Head of caudate nucleus (tissue), 42 donors: ENCODE measurements around the gene LRP5.

ENCODE experiments used
- DNase-seq, 42 donors: peaks; one replicate each; pipeline versions ENCODE4 v3.0.0 to v3.0.0-alpha.2; 2020 to 2021; ENCODE audit warnings: mixed read lengths in 7 of 42
- intact Hi-C: fragments of 100-400 bp; cut with DNase I; formaldehyde crosslinking; loops from one replicate; pipeline ENCODE4 v1.15.0; 2022

Gene LRP5

GRCh38 chr11:68372625-68373024 is 60.2 kb downstream of the LRP5 start:
- intact Hi-C loops = loop anchor here (10.0 kb wide), 1 partner anchor 58 kb away; the partner anchor contains the start of gene LRP5
- DNase-seq = no peak

GRCh38 chr11:68373189-68373814 is 60.9 kb downstream of the LRP5 start:
- intact Hi-C loops = loop anchor here (10.0 kb wide), 1 partner anchor 59 kb away; the partner anchor contains the start of gene LRP5
- DNase-seq = peak in 5 of 42 donors; percentile 12 to 35 (median 30)

- peak in 41 of 42 donors; percentile 14 to 78 (median 51) for DNase-seq
- intact Hi-C loops = loop anchor here (10.0 kb wide), 1 partner anchor 59 kb away; the partner anchor contains the start of gene LRP5
Observed at GRCh38 chr11:68373815-68374501, 61.6 kb downstream of the LRP5 start.

- no peak for DNase-seq
- intact Hi-C loops = loop anchor here (10.0 kb wide), 1 partner anchor 60 kb away; the partner anchor contains the start of gene LRP5
Observed at GRCh38 chr11:68374531-68374930, 62.1 kb downstream of the LRP5 start.

GRCh38 chr11:68375337-68375736 is 62.9 kb downstream of the LRP5 start:
- intact Hi-C loops = loop anchor here (10.0 kb wide), 1 partner anchor 61 kb away; the partner anchor contains the start of gene LRP5
- no peak for DNase-seq

GRCh38 chr11:68375766-68376165 is 63.4 kb downstream of the LRP5 start:
- intact Hi-C loops = loop anchor here (10.0 kb wide), 1 partner anchor 61 kb away; the partner anchor contains the start of gene LRP5
- DNase-seq = no peak

GRCh38 chr11:68377389-68377795 is 65.0 kb downstream of the LRP5 start:
- intact Hi-C loops = loop anchor here (10.0 kb wide), 1 partner anchor 63 kb away; the partner anchor contains the start of gene LRP5
- no peak for DNase-seq

- intact Hi-C loops = loop anchor here (10.0 kb wide), 1 partner anchor 64 kb away; the partner anchor contains the start of gene LRP5
- DNase-seq = no peak
Observed at GRCh38 chr11:68379206-68379605, 66.8 kb downstream of the LRP5 start.

- intact Hi-C loops = loop anchor here (5.0 kb wide), 1 partner anchor 124 kb away; no protein-coding TSS in a partner anchor
- no peak for DNase-seq
Observed at GRCh38 chr11:68380786-68381622, 68.6 kb downstream of the LRP5 start.

GRCh38 chr11:68381716-68382115 is 69.3 kb downstream of the LRP5 start:
- intact Hi-C loops = loop anchor here (5.0 kb wide), 1 partner anchor 124 kb away; no protein-coding TSS in a partner anchor

GRCh38 chr11:68382358-68382998 is 70.1 kb downstream of the LRP5 start:
- intact Hi-C loops = loop anchor here (5.0 kb wide), 1 partner anchor 125 kb away; no protein-coding TSS in a partner anchor
- no peak for DNase-seq

More at GRCh38 chr11:68381716-68382115, 69.3 kb downstream of the LRP5 start:
- peak in 8 of 42 donors; percentile 14 to 54 (median 30) for DNase-seq

GRCh38 chr11:68383976-68384501 is 71.6 kb downstream of the LRP5 start:
- peak in 41 of 42 donors; percentile 38 to 89 (median 73) for DNase-seq
- intact Hi-C loops = loop anchor here (2.0 to 5.0 kb wide), 2 partner anchors 53 to 127 kb away; no protein-coding TSS in a partner anchor

GRCh38 chr11:68384530-68385081 is 72.2 kb downstream of the LRP5 start:
- no peak for DNase-seq
- intact Hi-C loops = loop anchor here (2.0 to 5.0 kb wide), 2 partner anchors 54 to 127 kb away; no protein-coding TSS in a partner anchor

- intact Hi-C loops = loop anchor here (2.0 kb wide), 1 partner anchor 54 kb away; no protein-coding TSS in a partner anchor
- DNase-seq = no peak
Observed at GRCh38 chr11:68385128-68385527, 72.7 kb downstream of the LRP5 start.

GRCh38 chr11:68386331-68386978 is 74.1 kb downstream of the LRP5 start:
- intact Hi-C loops = no loop called here
- DNase-seq = no peak

GRCh38 chr11:68387840-68388239 is 75.4 kb downstream of the LRP5 start:
- no peak for DNase-seq

GRCh38 chr11:68388595-68389198 is 76.3 kb downstream of the LRP5 start:
- no peak for DNase-seq
- intact Hi-C loops = no loop called here

More at GRCh38 chr11:68387840-68388239, 75.4 kb downstream of the LRP5 start:
- intact Hi-C loops = no loop called here
